Dermis blood vessel endothelial cell (primary cell): ENCODE measurements around the gene HEXB. TPM values are rescaled to one million over a fixed set of nuclear protein-coding genes. Genes with fewer than 3 reads are reported as not detected.
A peak's percentile ranks its signal among the peaks of the same experiment; 100 is the strongest.

Experiments used
- DNase-seq: peaks from one replicate; pipeline ENCODE4 v3.0.0; 2010
- total RNA-seq: library from RNA; depleted of rRNA; stranded (reverse); fragments of >200 nt; gene quantifications from 2 replicates; pipeline ENCODE4 v1.2.3, GENCODE V29; 2014

HEXB gene
- 164 and 189 TPM in 2 replicates for total RNA-seq

DNA sequence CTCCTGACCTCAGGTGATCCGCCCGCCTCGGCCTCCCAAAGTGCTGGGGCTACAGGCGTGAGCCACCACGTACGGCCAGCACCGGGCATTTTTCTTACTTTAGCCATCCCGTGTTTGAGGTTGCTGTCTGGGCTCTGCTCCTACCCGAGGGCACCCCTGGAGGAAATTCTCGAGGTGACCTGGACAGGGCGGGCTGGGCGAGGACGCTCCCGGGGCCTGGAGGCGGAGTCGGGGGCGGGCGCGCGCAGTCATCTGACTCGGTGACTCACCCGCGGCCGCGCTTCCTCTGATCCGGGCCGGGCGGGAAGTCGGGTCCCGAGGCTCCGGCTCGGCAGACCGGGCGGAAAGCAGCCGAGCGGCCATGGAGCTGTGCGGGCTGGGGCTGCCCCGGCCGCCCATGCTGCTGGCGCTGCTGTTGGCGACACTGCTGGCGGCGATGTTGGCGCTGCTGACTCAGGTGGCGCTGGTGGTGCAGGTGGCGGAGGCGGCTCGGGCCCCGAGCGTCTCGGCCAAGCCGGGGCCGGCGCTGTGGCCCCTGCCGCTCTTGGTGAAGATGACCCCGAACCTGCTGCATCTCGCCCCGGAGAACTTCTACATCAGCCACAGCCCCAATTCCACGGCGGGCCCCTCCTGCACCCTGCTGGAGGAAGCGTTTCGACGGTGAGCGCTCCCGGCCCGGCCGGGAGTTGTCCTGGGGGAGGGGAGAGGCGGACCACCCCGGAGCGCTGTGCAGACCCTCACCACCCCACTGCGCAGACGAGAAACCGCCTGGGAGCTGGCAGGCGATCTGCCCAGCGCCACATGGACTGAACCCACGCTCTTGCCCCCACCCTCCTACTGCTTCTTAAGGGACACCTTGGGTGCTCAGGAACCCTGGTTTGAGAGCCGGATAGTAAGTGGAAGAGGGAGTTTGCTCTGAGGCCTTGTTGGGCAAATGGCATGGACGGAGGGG lies at the start of gene HEXB:
Gene HEXB (plus strand): TSS at position 334 of the 952 bp plus-strand sequence. CDS start 28 bp downstream, at position 362.
- DNase-seq, result peak; percentile 90

DNA sequence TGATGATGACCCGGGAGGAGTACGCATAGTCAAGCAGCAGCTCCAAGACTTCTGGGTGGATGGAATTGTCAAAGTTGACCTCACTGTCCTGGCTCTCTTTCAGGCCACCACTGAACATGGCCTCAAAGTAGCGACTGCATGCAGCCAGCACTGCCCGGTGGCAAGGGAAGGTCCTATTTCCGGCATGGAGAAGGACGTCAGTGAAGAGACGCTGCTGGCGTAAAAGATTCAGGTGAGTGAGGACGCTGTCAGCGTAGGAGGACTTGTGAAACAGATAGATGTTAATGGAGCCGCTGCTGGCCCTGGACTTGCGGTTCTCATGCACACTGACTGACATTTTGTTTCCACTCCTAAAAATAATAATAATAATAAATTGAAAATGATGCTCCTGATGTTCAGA lies 48.9 kb upstream of the HEXB start:
- DNase-seq, result no peak

DNA sequence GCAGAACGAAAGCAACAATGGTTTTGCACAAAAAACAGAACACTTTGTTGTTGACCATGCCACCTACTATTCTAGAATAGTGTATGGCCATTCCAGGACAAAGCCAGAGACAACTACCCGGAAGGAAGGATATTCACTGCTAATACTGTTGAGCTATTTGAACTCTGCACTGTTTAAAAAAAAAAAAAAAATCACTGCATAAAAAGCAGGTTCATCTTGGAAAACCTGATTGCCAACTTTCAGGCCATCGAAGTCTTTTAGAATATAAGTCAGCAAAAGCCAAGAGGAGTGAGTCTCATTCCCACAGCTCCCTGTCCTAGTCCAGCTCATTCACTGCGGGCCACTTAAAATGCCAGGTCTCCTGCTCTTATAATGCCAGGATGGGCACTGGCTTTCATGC lies 48.5 kb upstream of the HEXB start:
- DNase-seq, result no peak

DNA sequence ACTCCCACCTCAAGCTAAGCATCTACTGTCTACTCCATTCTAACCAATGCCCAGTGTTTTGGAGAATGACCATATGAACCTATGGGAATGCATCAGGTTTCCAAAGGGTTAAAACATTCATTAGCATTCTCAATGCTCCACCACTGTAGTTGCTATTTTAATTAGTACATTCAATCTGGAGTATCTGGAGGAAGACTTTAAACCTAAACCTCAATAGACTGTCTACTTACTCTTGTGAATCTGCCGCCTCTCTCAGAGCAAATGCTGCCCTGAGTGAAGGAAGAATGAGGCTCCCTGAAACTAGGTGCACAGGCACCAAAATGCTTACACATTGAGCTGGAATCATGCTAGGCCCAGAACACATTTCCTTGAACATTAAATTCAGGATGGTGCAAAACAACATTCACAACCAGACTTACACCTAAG lies 46.5 kb upstream of the HEXB start:
- DNase-seq, result no peak

DNA sequence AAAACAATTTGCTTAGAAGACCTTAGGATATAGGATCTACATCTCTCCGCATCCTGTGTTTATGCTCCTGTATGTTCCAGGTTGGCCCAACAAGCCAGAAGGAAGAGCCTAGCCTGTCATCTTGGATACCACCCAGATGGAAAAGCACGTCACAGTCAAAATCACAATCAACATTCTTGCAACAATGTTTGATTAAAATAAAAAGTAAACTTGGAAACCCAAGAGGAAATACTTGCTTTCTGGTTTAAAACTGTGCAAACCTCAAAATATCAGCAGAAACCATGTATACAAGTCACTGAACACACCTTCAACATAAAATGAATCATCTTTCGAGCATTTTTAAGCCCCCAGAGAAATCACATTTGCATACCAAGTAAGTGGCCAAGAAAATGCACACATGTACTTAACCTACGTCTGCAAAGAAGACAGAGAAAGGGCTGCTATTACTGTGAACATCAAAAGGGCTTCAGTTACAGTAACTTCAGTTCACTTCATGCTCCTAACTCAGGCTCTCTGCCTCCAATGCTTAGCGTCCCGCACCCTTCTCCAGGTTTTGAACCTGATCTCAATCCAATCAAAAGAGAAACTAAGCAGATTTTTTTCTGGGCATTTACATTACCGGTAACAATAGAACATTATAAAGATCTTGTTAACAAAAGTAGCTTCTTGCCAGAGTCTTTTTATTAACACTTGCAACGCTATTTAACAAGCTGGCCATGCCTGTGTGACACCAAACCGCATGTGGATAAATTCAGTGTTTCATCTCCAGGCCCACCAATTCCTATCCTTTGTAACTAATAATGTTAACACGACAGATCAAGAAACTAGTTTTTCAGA lies 45.8 kb upstream of the HEXB start:
- peak; percentile 59 for DNase-seq

DNA sequence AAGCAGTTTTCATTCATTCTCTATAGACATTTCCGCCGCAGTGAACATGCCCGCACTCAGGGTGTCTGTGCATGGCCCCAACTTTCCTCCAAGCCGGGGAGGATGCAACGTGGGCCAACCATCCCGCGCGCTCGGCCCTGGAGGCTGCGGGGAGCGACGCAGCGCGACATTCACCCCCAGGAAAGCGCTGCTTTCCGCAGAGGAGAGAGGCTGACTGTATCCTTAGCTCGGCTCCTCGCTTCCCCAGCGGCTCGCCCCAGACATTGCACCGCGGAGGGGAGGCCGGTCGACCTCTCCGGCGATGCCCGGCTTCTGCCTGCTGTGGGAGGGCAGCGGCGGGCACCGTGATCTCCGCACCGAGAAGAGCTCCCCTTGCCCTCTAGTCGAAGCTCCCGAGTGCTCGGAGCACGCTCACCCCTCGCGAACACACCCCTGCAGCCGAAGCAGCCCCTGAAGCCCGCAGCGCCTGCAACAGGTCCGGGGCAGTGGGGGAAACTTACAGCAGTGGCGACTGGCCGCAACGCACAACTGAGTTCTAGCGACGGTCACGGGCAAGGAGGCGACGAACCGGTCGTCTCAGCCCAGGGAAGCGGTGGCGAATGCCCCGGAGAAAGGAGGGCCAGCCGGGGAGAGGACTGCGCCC lies 45.1 kb upstream of the HEXB start:
- peak; percentile 61 for DNase-seq

DNA sequence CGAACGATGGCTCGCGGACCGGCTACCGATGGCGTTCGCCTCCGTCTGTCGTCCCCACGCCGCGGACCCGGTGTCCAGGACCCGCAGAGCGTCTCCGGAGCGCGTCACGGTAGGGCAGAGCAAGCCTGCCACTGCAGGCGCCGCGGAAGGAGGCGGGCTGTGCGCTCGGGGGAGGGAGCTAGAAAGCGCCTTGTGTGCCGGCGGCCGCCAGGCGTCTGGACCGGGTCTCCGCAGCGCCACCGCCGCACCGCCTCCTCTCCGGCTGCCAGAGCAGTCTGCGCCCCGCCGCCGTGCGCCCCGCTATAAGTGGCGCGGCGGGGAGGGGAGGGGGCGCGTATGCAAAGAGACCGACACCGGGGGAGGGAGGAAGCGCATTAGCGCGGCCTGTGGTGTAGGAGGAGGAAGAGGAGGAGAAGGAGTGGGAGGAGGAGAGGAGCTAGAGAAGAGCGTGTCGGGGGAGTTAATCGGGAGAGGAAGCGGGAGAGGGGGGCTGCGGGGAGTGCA lies 44.5 kb upstream of the HEXB start, which contains the start of gene ENC1:
Gene ENC1 (minus strand): TSS at position 279 of the 504 bp plus-strand sequence. CDS start 4,243 bp downstream, outside the sequence.
- peak; percentile 95 for DNase-seq

DNA sequence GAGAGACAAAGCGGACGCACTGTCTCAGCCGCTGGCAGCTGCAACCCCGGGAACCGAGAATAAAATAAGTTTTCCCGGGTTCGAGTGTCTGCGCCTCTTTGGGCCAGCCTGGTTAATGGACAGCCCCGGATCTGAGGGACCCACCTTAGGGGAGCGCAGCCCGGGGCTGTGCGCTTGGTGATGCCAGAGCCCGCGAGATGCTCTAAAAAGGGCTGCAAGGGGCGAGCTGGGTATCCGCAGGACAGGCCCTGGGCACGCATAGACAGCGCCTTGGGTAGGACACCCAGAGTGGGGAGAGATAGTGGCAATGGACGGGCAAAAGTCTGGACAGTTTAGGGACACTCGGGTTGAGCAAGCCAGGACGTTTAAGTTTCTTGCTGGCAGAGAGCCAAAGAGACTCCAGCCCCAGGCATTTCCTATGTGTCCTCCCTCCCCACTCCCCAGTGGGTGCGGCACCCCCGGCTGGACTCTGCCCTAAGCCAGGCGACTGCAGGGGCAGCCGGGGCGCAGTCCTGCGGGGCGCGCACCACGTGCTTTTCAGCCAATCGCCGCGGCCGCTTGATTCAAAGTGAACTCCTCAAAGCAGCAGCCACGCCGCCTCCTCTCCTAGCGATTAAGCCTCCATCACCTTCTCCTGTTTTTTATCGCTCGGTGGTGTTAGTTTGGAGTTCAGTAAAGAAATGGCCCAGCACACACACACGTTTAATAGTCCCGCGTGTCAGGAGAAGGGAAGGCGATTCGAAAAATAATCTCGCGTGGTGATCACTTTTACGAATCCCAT lies 43.9 kb upstream of the HEXB start:
- peak; percentile 83 for DNase-seq

DNA sequence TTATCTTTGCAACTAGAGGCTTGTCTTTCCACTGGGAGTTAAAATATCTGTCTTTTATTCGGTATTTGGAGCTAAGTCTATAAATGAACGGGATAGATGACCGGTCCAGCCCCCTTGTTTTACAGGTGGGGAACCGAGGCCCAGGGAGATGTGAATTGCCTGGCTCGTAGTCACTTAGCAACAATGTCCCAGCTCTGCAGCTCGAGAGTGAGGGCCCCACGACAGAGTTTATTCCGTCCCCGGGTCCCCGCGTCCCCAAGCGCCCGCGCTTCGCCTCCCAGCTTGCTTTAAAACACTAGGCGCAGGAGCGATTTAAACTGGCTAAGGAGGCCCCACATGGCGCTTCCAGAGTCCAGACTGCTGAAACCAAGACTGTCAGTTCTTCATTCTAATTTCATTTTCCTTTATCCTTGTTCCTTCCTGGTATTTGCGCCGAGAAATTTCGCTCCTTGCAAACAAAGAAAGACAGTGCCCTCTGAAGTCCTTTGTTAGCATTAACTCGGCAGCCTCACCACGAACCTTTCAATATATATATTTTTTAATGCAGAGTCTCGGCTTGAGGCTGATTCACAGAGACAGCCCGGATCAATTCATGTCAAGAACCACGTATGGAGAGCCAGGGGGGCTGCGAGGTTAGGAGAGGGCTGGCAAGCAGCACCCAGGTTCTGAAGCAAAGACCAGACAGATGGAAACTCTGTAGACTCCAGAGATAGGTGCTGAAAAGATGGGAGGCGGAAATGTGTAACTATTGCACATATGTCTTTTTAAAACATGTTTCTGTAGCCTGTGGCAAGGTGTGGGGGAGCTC lies 43.1 kb upstream of the HEXB start:
- peak; percentile 88 for DNase-seq

DNA sequence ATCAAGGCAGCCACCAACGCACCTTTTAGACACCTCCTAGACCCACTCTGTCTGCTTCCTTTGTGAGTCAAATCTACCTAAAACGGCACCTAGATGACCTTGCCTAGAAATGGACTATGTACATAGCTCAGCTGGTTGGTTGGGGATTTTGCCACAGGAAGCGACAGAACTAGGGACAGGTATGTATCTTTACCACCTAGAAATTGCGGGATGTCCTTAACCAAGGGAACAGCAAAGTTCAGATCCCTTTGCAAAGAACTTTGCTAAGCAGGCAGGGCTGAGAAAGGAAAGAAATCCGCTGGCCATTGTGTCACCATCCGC lies 42.5 kb upstream of the HEXB start:
- DNase-seq, result no peak

DNA sequence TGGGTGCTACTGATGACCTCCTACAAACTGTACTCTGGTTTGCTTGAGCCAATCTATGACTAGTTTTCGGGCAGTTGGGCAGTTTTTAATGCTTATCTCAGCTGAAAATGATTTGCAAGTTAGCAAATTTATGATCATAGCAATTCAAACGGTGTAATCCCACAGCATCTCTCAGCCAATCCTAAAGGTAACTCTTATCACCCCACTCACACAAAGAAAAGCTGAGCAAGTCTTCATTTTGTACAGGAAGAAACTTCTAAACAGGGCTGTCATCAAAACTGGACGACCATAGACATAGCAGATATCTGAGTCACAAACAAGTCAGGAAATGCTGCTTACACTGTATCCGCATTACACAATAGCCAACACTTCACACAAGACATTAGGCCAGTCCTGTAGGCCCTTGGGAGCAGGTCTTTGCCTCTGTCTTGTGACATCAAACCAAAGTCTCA lies 41.9 kb upstream of the HEXB start:
- DNase-seq, result peak; percentile 94

DNA sequence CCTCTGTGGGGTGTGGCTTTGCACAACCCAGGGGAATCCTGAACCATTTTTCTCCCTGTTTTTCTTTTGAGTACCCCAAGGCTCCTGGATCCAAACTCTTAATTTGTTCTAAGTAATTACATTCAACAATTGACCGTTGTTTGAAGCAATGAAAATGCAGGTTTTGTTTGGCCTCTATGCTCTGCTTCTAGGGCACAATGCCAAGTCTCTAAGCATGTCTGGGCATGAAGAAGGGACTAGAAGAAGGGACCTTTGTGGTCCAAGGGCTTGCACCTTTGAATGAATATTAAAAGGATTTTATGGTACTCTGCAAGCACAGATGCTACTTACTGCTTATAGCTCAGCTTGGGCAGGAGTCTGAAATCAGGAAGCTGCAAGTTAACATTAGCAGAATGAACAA lies 37.9 kb upstream of the HEXB start:
- peak; percentile 33 for DNase-seq

DNA sequence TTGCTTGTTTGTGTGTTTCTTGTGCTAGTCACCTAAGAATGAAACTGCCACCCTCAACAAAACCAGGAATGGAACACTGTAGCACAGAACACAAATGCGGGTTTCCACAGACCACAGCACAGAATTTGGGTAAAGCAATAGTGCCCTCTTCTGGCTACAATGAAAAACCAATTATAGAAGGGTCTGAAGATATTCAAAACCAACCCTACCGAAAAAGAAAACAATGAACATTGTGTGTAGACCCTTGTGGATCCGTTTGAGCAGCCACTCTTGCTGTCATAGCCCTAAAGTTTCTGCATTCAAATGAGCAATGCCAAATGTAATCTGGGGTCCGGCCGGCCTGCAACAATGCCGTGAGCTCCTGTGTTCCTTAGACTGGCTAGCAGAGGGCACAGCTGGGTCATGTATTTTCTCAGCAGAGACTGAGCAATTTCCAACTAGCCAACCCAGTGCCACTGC lies 36.2 kb upstream of the HEXB start:
- DNase-seq, result peak; percentile 81

DNA sequence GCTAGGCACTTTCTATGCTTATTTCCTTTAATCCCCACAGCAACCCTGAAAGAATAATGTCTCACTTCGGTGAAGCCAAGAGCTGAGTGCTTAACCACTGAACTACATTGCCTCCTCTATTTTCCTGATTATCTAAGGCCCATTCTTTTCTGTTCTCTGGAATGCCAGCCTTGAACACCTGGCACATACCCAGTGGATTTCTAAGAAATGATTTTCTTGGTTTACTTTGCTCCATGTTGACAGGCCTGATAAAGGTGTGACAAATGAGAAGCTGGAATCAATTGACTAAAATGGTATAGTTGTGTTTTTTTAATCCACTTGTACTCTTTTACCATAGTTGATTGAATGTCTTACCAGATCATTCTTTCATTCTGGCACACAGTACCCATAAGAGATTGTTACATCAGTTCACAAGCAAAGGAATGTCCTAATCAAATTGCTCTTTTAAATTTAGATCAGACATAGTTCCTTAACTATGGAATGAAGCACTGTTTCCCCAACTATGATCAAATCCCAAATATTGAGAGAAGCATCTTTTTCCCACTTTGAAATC lies 35.5 kb upstream of the HEXB start:
- no peak for DNase-seq

DNA sequence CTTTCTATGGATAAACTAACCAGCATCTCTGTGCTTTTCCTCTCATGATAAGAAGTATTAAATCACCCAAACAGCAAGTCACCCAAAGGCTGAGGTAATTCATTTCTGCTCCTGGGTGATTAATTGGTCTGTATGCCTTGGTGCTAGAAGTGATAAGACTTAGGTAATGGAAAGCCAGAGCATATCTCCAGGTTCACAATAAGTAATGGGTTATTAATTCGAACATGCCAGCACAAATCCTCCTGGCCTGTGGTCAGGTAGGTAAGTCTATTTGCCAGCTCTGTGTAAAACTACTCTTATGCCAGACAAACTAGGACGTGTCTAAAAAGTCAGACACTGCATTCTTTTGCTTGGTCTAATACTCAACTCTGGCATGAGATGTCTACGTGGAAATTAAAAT lies 33.3 kb upstream of the HEXB start:
- no peak for DNase-seq

DNA sequence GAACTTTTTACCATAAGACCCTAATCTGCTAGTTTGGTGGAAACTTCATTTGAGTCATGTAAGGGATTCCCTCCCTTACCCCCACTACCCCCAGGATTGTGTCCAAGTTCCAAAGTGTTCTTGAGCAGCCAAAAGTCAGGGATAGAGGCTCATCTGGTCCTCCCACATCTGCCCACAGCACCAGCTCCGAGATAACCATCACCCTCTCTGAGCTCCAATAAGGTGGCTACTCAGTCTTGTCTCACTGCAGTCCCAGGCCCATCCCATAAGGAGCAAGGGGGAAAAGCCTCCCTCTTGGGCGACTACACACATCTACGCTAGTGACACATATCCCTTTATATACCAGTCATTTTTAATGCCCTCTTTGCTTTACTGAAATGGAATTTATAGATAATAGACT lies 32.5 kb upstream of the HEXB start:
- DNase-seq, result no peak

DNA sequence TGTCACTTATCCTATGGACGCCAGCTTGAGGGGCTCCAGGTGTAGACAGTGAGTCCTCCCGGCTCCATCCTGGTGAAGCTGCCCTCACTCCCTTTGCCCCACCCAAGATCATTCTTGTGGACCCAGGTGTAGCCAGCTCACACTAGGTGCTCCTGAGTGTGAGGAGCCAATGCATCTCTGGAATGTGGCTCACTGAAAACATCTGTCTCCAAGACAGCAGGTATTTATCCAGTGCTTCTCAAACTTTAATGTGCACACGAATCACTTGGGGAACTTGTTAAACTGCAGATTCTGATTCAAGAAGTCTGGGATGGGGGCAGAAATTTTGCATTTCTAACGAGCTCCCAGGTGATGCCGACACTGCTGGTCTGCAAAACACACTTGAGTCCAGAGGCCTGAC lies 31.0 kb upstream of the HEXB start:
- DNase-seq, result no peak

DNA sequence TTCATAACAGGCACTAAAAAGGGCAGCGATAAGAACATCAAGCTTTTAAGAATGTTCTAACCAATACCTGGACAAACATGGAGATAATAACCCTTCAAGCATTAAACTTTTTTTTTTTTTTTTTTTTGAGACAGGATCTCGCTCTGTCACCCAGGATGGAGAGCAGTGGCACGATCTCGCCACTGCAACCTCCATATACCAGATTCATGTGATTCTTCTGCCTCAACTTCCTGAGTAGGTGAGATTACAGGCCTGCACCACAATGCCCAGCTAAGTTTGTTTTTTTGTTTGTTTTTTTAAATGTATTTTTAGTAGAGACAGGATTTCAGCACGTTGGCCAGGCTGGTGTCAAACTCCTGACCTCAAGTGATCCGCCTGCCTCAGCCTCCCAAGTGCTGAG lies 29.8 kb upstream of the HEXB start:
- DNase-seq, result no peak

DNA sequence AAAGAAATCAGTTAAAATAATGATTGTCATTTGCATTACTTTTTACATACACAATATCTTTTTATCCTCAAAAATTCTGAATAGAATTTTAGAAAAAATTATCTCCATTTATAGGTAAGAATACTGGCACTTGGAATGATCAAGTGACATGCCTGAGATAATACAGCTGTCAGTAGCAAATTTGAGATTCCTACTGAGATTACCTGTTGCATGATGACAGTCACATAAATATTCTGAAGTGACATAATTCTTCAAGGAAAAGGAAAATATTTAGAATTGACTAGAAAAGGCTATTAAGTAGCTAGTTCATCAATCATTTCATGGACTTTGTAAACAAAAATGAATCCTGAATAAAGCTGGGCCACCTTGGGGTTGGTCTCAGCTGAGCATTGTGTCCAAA lies 29.3 kb upstream of the HEXB start:
- no peak for DNase-seq

DNA sequence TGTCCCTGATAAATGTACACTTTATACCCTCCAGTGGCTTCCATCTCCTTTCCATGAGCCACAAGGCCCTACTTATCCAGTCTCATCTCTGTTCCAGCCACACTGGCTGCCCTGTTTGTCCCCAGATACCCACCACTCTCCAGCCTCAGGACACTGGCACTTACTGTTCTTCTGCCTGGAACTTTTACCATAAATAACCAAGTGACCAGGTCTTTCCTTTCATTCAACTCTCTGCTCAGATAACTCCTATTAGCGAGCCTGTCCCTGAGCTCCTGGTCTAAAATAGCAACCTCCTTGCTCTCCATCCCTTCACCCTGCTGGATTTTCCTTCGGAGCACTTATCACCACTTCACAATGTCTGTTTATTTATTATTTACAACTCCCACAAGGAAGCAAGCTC lies 27.9 kb upstream of the HEXB start:
- DNase-seq, result no peak

DNA sequence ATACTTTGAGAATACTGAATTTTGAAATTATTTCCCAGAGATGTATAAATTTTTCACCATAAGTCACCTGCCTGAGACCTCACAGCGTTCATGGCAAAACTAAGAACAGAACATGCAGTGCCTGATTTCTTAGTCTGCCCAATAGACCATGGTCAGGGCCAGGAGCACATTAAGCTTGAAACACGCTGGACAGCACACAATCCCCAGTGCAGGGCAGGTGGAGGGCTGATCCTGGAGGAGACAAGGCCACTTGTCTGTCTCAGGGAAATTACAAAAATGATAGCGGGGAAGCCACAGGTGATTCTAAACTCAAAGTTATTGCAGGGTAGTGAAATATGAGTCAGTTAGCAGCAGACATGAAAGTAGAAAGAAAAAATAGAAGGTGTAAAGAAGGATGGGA lies 25.9 kb upstream of the HEXB start:
- no peak for DNase-seq
